NOMO-1 treated with dmso at 0.1 percent for 144 hours (cell line): ENCODE data around the gene CD81.

Experiments
- DNase-seq: peaks from one replicate; lab custom pipeline; 2025; ENCODE audit not compliant: unreplicated experiment; lab: John Stamatoyannopoulos, UW

CD81 gene

DNA sequence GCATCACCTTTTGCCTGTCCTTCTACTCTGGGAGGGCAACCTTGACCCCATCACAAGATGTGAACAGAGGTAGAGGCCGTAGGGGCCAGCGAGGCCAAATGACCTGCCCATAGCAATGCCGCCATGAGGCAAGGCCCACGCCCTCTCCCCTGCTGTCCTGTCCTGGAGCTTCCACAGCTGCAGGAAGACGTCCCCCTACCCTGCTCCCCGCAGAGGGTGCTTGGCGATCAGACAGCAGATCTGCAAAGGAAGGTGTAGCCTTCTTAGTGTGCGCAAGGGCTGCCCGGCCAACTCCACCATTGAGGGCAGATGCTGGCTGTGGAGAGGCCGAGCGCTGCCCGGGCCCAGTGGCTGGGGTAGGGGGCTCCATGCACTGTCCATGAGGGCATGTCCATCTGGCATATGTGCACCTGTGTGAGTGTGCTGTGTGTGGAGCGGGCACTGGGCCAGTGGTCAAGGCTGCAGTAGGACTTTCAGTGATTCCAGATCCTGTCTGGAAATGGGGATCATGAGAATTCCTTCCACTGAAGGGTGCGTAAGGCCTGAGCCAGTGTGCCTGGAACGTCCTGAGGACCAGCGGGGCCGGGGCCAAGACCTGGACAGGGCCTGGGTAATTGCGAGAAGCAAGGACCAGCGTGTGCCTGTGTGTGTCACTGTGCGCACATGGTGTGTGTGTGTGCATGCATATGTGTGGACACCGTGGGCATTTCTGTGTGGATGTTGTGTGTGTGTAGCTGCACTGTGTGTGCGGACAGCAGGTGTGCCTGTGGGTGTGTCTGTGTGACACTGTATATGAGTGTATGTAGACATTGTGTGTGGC is 56.2 kb downstream of the CD81 start:
- DNase-seq = no peak

DNA sequence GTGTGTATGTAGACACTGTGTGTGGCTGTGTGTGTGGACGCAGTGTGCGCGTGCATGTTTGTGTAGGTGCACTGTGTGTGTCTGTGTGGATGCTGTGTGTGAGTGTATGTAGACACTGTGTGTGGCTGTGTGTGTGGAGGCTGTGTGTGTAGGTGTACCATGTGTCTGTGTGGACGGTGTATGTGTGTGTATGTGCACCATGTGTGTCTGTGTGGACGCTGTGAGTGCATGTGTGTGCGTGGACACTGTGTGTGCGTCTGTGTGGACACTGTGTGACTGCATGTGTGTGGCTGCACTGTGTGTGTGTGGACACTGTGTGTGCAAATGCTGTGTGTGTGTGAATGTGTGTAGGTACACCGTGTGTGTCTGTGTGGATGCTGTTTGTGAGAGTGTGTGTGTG is 56.9 kb downstream of the CD81 start:
- no peak for DNase-seq

DNA sequence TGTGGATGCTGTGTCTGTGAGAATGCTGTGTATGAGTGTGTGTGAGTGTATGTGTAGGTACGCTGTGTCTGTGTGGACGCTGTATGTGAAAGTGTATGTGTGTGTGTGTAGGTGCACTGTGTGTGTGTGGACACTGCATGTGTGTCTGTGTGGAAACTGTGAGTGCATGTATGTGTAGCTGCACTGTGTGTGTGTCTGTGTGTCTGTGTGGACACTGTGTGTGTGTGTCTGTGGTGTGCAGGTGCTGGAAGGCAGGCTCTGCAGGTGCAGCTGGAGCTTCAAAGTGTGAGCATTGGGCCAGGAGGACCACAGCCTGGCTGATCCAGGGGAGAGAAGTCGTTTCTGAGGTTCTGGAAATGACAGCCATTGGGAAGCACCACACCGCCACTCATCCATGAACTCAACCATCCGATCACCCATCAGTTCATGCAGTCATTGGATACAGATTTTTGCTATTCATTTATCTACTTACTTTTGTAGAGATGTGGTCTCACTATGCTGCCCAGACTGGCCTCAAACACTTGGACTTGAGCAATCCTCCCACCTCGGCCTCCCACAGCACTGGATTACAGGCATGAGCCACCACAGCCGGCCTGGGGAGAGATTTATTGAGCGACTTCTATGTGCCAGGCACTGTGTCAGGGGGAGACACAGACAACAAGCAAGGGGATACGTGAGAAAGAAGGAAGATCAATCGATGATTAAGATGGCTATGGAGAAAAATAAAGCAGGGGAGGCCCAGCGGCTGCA is 57.6 kb downstream of the CD81 start:
- no peak for DNase-seq

DNA sequence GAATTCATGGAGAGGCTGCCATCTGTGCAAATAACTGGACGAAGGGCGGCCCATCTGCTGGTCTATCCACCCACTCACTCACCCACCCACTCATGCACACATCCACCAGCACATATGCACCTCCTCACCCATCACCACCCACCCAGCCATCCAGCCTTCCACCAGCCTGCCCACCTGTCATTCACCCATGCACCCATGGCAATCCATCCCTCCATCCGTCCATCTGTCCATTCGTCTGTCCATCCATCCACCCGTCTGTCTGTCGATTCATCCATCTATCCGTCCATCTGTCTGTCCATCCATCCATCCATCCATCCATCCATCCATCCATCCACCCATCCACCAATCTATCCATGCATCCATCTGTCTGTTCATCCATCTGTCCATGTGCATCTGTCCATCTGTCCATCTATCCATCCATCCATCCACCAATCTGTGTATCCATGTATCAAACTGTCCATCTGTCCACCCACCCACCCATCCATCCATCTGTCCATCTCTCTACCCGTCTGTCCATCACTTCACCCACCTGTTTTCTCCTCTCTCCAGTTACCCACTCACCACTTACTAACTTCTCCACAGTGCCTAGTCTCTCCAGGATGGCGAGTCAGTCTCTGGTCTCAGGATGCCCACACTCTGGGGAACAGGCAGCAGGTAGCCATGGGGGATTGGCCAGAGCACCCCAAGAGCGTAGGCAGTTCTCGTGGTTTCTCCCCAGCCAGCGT is 58.3 kb downstream of the CD81 start:
- DNase-seq = no peak

DNA sequence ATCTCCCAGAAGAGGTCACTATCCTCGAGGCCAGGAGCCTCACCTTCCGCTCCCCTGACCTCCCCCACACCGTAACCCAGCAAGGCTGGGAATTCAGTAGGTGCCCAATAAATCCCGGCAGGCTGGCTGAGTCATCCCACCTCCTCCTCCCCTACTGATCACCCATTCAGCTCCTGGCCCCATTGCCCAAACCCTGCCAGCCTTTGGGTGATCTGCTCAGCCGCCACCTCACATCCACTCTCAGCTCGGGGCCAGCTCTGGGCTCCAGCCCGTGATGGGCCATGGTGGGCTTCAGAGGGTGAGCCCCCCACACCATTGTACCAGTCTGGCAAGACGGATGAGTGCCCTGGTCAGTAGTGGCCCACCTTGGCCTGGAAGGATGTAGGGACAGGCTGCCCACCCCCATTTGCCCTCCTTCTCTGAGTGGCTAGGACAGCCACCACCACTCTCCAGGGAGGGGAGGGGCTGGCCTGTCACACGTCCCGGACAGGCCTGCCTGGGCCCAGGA is 59.0 kb downstream of the CD81 start:
- DNase-seq = no peak

DNA sequence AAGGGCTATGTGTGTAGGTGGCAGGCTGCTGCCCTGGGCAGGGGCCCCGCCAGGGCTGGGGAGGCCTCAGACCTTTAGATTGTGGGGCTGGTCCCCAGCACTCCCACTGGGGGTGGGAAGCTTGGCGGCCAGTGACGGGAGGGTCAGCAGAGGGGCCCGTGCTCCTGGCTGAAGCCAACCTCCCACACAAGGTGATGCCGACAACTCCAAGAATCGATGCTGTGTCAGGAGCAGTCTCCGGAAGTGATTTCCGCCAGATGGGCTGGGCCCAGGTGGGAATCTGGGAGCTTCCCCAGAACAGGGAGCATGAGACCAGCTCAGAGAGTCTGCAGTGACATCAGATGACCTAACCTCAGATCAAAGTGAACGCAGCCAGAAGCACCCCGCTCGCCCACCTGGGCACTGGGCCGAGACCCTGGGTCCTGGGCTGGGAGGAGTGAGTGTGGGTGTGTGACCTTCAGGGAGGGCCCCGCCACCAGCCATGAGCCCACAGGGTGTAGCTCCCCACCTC is 59.5 kb downstream of the CD81 start:
- DNase-seq = no peak

DNA sequence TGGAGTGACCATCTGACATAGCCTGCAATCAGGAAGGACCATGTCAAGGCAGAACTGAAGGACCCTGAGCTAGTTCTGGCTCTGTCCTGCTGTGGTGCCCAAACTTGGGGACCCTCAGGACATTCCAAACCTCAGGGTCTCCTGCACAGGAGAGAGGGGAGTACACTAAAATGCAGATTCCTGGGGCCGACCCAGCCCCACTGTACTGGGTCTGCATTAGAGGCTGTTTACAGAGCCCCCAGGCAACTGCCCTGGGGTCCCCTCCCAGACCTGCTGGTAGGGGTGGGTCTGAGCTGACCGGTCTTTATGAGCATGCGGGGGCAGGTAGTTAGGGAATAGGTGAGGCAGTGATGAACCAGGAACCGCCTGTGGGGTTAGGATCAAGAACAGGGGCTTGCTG is 60.4 kb downstream of the CD81 start:
- no peak for DNase-seq

DNA sequence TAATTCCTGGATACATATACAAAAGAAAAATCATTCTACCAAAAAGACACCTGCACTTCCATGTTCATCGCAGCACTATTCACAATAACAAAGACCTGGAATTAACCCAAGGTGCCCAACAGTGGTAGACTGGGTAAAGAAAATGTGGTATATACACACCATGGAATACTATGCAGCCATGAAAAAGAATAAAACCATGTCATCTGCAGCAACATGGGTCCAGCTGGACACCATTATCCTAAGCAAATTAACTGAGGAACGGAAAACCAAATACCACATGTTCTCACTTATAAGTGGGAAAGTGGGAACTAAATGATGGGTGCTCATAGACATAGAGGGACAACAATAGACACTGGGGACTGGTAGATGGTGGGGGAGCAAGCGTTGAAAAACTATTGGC is 62.7 kb downstream of the CD81 start:
- no peak for DNase-seq

DNA sequence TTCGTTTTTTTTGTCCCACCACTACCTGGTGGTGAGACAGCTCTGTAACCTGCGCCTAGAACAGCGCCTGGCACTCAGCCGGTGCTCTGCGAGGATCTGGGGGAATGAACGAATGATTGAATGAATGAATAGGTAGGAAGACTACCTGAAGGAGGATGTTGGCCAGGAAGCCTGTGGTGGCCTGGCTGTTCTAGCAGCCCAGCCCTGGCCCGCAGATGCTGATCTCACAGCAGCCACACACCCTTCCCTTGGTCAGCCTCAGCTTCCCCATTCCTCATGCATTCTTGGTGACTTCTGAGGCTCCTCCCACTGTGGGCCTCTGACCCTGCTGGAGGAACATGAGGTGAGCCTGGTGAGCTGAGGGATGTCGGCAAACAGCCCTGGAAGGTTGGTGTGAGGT is 63.5 kb downstream of the CD81 start:
- no peak for DNase-seq

DNA sequence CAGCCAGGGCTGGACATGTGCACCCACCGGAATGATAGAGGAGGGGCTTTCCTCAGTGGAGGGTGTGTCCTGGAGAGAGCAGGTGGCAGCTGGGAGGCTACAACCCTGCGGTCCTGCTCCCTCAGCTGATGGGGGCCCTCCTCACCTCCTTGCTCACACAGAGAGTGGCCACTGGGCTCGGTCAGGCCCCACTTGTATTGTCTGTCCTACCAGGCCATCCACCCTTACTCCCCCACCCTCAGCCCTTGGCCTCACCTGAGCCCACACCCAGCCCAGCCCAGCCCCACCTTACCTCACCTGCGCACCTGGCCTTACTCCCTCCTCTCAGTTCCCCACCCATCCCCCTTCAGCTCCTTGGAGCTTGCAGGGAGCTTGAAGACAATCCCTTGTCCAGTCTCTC is 64.1 kb downstream of the CD81 start:
- DNase-seq = no peak

DNA sequence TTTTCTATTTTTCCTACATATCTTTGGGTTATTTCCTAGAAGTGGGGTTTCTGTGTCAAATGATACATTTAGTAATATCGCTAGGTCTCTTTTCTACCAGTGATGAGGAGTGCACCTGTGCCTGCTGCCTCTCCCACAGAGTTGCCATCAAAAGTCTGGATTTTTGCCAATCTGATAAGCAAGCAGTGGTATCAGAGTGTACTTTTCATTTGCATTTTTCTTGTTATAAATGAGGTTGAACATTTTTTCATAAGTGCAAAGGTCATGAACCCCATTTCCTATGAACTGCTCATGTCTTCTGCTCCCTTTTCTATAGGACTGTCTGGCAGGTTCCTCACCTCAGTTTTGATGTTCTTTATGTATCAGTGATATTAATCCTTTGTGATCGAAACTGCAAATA is 65.5 kb downstream of the CD81 start:
- DNase-seq = no peak

DNA sequence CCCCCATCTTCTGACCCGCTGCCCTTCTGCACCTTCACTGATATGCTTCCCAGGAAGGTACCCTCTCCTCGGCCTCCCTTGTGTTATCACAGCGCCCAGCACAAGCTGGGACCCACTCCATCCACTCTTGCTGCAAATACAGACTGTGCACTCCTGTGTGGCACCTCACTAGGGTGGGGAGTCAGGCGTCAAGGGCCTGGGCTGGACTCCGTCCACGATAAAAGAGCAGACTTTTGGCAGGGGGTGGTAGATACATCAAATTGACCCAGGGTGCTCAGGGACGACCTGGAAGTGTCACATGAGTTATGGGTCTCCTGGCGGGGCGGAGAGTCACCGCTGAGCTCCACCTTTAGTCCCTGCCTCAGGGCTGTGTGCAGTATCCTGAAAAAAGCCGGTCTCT is 66.3 kb downstream of the CD81 start:
- DNase-seq = no peak

DNA sequence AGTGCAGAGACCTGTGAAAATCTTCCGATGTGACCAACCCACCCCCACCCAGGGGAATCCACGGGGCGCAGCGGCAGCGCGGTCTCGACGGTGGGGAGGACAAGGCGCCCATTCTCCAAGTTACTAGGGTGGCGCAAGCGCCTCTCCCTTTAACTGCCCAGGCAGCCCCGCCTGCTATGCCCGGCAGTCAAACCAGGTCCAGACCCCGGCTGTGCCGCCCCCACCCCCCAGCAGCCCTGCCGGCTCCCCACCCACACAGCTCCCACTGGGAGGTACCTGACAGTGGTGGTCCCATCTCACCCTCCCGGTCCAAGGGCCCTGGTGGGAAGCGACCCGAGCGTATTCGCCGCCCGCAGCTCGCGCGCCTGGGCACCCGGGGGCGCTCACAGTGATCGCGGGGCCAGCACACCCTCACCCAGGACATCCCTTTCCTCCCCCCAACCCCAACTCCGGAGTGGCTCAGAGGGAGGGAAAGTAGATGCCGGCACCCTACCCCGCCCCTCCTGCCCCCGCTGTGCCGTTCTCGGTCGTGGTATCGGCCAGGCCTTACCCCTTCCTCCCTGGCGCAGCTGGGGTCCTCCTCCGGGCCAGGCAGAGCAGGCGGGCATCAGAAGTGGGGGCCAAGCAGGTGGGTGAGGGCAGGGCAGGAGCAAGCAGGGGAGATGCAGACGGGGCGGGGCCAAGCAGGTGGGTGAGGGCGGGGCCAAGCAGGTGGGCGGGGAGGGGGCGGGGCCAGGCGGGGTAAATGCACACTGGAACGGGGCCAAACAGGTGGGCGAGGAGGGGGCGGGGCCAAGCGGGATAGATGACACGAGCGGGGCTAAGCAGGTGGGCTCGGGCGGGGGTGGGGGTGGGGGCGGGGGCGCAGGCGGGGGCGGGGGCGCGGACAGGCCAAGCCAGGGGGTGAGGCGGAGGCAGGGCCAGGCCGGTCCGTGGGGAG is 67.0 kb downstream of the CD81 start, which contains the start of gene TRPM5:
Gene TRPM5, minus strand, starts transcription at position 634 of the 940 bp plus-strand sequence. CDS start 21,478 bp downstream, outside the sequence.
- DNase-seq = no peak

DNA sequence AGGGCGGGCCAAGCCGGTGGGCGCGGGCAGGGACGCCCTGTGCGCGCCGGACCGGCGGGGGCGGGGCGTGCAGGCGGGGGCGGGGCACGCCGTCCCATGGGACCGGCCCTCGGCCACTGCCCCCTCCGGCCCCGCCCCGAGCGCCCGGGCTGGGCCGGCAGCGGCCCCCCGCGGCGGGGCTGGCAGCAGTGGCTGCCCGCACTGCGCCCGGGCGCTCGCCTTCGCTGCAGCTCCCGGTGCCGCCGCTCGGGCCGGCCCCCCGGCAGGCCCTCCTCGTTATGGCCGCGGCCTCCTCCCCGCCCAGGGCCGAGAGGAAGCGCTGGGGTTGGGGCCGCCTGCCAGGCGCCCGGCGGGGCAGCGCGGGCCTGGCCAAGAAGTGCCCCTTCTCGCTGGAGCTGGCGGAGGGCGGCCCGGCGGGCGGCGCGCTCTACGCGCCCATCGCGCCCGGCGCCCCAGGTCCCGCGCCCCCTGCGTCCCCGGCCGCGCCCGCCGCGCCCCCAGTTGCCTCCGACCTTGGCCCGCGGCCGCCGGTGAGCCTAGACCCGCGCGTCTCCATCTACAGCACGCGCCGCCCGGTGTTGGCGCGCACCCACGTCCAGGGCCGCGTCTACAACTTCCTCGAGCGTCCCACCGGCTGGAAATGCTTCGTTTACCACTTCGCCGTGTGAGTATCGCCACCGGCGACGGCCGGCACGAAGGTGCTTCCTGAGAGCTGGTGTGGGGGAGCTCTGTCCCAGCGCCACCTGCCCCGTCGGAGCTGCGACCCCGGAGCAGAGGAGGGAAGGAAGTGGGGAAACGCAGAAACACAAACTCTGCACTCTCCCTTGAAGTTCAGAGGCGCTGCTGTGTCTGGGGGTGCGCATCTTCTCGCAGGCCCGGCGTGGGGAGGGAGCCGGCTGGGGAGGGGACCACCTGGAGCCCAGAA is 68.0 kb downstream of the CD81 start, which contains the start of gene KCNQ1:
Gene KCNQ1, plus strand, starts transcription at position 188 of the 925 bp plus-strand sequence. Its CDS starts 91 bp downstream, at position 279.
- peak; percentile 65 for DNase-seq

DNA sequence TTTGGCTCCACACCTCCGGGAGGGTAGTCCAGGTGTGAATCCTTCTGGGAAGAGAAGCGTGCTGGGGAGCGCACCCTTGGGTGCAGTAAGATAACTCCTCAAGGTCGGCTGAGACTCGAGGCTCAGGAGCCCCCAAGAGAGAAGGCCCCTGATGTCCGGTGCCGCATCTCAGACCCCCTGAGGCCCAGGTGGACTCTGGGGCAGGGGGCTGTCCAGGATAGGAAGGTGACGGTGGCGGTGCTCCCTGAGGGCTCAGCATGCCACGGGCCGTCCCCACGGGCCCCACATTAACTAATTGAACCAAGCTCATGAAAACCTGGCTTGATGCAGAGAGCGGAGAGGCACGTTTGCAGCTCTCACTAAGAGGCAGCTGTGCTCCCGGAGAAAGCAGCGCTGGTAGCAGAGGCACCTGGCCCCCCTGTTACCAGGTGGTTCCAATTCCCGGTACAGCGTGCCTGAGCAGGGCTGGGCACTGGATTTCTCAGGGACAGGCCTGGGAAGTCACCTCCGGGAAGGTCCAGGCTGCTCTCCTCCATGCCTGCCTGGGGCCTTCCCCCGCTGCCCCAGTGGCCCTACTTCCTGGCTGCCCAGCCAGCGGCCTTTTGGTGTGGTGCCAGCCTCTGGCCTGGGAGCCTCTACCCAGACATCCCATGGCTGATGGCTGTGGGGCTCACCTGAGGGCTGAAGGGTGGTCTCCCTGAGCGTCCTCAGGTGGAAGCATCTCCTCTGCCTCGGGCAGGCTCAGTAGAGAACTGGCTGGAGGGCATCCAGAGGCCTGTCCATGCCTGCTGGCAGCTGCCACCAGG is 68.8 kb downstream of the CD81 start:
- DNase-seq = no peak

DNA sequence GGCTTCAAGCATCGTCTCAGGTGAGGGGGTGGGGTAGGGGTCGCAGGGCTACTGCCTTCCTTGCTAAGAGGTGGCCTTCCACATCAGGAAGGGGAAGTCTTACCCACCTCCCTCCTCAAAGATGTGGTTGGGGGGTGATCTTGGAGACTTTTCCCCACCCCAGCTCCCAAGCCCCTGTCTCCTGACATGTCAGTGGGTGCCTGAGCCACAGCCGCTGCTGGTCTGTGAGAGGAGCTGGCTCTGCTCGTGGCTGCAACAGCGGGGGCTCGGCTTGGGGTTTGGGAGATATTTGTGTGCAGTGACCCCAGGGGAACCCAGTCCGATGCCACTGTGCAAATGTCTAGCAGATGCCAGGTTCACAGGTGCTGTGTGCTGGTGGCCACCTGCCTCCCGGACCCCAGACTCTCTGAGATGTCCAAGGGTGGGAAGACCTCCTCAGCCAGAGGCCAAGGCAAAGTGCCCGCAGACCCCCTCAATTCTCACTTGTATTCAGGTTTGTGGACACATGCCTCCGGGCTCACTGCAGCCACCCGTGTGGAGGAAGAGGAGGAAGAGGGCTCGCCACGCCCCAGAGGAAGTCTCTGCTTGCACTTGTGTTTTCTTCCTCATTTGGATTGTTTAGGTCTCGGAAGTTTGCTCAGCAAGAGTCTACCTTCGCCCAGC is 69.6 kb downstream of the CD81 start:
- DNase-seq = peak; percentile 60
